ENCODE data around the gene RHOC.

GRCh38 chr1:112689842-112690237 is 17.1 kb downstream of the RHOC start:
- no peak for TF ChIP-seq CTCF (IDR thresholded peaks at IDR 0.05; ENCODE audit: low read length)
- no peak for TF ChIP-seq EZH2 (IDR thresholded peaks at IDR 0.05; ENCODE audit: borderline replicate concordance, low read length)
